GM12801 (cell line): ENCODE data around the gene SUCO.

ENCODE experiments used
- CTCF ChIP-seq: IDR thresholded peaks from one replicate; pipeline ENCODE4 v1.5.1; 2011; ENCODE audit warnings: control low read depth; ENCODE audit not compliant: insufficient read length; ENCODE audit errors: extremely low read depth

SUCO gene

GRCh38 chr1:172500207-172500606, 32.7 kb upstream of the SUCO start:
- no peak for TF ChIP-seq CTCF

GRCh38 chr1:172507741-172508140, 25.2 kb upstream of the SUCO start:
- no peak for TF ChIP-seq CTCF

GRCh38 chr1:172510479-172510878, 22.5 kb upstream of the SUCO start:
- TF ChIP-seq CTCF, result no peak

- TF ChIP-seq CTCF, result no peak
Observed at GRCh38 chr1:172512591-172512990, 20.4 kb upstream of the SUCO start.

GRCh38 chr1:172513479-172513878, 19.5 kb upstream of the SUCO start:
- no peak for TF ChIP-seq CTCF

- TF ChIP-seq CTCF, result no peak
Observed at GRCh38 chr1:172514108-172514507, 18.8 kb upstream of the SUCO start.

- no peak for TF ChIP-seq CTCF
Observed at GRCh38 chr1:172515436-172515835, 17.5 kb upstream of the SUCO start.

- TF ChIP-seq CTCF, result no peak
Observed at GRCh38 chr1:172515927-172516326, 17.0 kb upstream of the SUCO start.
